Activated CD4-positive, alpha-beta T cell treated with anti-CD3 and anti-CD28 coated beads for 24 hours (primary cell): ENCODE data around the gene FUT1.
"Not testable (repeated sequence)": the region's sequence is repeated elsewhere in the genome, so short reads cannot be mapped to it uniquely, and the experiment has no call there.

ENCODE experiments used
- DNase-seq, 2 donors: peaks; one replicate each; pipeline ENCODE4 v3.0.0-alpha.2; 2020; ENCODE audit warnings: low read depth in 2 of 2

The FUT1 gene

DNA sequence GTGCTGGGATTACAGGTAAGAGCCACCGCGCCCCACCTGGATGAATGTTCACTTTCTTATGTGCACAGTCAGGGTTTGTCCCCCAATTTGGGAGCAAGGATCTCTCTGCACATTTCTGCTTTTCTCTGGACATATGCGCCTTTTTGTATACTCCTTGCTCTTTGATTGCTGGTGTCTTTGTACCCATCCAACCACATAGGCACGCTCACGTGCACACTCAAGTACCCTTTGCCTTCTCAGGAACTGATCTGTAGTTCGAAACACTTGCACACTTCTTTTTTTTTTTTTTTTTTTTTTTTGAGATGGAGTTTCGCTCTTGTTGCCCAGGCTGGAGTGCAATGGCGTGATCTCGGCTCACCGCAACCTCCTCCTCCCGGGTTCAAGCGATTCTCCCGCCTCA lies 34.3 kb downstream of the FUT1 start:
- DNase-seq: not testable (repeated sequence)

DNA sequence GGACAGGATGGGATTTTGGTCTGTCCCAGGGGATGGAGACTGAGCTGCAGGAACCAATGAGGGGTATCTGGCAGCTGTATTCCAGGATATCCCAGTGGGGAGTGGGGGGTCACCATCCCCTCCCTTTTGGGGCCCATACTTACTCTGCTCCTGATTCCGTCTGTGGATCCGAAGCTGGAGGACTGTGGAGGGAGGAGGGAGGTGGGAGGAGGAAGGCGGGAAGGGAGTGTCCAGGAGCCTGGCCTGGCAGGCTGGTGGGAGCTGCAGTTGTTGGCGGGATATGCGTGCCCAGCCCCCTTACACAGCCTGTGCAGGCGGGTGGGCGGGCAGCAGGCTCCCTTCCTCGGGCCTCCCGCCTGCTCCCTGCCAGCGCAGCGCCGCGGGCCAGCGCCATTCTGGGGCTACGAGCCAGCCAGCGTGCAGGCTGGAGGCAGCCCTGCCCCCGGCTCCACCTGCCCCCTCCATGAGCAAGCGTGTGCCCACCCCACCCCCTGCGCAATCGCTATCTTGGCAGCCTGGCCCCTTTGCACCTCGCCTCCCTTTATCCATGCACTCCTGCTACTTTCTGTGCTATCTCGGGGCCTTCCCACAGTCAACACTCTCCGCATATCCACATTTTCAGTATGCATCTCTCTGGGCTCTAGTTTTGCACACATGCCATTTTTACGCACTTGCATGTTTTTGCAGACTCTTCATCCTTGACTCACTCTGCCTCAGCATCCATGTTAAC lies 35.7 kb downstream of the FUT1 start:
- DNase-seq: no peak

DNA sequence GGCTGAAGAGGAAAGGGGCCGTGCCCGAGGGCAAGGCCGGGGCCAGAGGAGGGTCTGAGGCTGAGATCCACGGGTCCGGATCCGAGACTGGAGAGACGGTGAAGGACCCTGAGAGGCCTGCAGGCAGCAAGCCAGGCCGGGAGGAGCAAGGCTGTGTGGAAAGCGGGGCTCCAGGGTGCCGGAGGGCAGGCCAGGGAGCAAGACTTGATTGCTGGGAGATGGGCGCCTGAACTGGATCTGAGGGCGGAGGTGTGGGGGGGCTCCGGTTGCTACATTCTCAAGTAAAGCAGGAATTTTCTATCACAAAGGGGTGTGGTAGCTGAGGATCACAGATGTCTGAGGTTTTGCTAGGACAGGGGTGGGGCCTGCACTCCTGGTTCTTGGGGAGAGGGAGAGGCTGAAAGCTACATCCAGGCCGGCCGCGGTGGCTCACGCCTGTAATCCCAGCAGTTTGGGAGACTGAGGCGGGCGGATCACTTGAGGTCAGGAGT lies 36.7 kb downstream of the FUT1 start:
- DNase-seq: no peak

DNA sequence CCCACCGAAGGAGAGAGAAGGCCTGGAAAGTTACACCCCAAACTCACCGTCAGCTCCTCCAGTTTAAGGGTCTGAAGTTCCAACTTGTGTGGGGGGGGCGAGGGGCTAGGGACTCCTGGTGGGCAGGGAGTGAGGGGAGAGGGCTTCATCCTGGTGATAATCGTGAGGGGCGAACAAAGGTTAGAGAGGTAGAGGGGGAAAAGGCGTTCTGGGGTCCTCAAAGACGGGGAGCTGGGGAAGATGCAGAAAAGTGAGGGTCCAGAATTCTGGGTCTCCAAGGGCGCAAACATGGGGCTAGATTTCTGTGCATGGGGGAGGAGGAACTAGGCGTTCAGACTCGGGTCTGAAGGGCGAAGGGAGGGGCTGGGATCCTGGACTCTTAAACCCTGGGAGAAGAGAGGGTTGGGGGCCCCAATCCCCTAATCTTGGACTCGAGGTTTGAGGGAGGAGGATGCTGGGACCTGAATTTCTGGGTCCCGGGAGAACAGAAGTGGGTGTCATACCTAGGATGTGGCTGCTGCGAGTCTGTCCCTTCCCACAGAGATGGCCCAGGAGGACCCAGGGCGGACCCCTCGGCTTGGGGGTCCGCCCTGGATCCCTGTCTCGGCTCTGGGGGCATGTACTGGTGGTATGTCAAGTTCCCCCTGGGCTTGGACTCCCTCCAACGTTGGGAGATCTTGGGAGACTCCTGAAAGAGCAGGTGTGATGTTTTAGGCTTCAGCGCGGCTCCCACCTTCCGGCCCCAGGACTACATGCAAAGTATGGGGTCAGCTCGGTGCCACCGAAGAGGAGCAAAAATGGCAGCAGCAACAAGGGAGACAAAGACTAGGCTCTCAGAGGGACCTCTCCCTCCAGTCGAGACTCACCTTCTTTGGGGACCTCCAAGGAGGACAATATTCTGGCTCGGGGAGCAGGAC lies 37.4 kb downstream of the FUT1 start:
- DNase-seq: no peak

DNA sequence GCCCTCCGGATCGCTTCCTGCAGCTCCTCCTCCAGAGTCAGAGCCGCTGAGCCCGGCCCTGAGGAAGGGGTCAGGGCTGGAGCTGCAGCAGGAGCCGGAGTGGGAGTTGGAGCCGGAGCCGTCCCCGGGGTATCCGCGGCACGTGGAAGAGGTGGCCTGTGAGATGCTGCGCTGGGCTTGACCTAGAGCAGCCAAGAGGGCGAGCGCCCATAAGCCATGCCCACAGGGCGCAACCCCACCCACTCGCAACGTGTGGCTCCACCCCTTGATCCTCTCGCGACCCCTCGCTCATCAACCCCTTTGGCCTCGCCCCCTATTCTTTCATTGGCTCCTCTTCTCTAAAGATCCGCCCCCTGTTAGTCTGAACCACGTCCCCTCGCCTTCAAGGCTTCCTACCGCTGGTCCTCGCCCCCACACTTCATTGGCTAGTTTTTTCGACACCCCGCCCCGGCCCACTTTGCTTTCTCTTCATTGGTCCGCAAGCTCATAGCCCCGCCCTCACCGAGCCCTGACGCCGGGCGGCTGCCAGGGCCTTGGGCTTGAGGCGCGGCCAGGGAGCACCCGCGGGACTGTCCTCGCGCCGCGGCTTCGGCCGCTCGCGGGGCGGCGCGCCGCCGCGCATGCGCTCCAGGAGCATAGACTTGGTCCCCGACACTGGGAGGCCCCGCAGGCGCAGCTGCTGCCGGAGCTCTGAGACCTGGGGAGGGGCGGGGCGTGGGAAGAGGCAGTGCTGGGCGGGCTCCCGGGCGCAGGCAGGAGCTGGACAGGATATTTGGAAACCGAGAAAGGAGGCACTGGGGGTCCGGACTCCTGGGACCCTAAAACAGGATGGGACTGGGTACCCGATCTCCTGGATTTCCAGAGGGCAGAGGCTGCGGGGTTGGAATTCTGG lies 38.3 kb downstream of the FUT1 start:
- peak; percentile 92 to 96 for DNase-seq

DNA sequence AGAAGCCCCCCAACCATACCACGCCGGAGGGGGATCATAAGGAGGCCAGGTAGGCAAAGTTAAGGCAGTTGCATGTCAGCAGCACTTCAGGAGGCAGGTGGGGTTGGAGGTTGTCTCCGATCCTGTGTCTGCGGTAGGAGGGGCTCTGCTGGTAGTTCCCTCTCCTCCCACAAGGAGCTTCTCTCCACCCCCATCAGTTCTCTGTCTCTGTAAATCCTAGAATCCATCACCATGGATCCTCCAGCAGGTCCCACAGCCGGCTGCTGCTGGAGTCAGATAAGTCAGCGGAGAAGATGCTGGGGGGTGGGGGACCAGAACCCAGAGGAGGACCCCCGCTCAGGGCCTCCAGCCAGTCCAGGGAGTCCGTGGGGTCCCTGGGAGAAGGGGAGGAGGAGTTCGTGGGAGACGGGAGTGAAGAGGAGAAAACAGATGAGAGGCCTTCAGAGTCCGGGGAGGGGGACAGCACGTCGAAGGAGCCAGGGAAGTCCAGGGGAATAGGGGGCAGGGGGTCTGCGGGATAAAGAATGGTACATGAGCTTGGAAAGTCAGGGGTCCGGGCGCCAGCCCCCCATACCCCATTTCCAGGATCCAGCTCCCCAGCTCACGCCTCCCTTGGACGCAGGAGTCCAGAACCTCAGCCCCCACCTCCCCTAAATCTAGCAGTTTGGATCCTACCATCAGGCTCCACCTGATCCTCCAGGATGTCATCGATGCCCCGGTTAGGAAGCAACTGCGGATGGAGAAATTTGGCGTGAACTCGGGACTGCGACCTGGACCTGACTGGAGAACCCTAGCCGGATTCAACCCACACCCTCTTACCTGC lies 39.2 kb downstream of the FUT1 start:
- DNase-seq: no peak

DNA sequence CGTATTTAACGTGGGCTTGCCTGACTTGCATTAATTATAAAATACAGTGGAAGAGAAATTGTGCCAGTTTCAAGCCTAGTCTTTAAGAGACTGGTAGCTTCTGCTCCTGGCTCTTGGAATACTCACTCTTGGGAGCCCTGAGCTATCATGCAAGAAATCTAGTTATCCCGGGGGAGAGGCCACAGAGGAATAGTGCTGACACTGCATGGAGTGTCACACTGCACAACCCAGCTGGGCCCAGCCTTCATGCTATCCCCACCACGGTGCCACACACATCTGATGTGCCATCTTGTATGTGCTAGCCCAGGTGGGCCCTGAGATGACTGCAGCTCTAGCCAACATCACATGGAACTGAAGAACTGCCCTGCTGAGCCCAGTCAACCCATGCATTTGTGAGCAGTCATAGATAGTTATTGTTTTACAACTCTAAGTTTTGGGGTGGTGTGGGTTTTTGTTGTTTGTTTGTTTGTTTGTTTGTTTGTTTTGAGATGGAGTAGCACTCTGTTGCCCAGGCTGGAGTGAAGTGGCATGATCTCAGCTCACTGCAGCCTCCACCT lies 41.3 kb downstream of the FUT1 start:
- DNase-seq: no peak

DNA sequence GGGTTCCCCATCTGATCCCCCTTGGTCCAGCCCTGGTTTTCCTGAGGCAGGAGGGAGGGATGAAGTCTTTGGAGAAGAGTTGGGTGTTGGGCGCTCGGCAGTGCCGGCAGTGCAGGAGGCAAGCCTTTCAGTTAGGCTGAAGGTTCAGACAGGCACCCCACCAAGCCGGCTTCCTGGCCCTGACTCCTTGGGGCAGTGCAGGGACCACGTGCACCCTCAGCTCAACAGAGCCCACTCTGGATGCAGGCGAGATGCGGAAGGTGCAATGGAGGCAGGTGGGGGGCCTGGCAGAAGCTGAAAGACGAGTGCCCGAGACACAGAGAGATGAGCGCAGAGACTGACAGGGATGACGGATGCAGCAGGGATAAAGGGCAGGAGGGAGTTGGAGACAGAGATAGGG lies 44.0 kb downstream of the FUT1 start:
- DNase-seq: no peak

DNA sequence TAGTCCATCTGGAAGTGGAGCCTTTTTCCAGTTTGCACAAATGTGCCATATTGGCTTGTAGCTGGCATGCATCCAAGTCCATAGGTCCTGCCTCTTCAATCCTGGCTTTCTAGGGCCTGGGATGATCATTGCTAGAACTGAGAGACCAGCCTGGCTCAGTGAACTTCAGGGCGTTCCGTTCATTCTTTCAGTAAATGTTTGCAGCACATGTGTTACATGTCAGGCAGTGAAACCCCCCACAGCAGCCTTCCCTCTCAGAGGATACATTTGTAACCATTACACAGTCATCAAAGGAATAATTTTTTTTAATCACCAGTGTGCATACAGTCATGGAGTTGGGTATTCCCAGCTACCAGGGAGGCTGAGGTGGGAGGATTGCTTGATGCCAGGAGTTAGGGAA lies 47.0 kb downstream of the FUT1 start:
- DNase-seq: no peak

DNA sequence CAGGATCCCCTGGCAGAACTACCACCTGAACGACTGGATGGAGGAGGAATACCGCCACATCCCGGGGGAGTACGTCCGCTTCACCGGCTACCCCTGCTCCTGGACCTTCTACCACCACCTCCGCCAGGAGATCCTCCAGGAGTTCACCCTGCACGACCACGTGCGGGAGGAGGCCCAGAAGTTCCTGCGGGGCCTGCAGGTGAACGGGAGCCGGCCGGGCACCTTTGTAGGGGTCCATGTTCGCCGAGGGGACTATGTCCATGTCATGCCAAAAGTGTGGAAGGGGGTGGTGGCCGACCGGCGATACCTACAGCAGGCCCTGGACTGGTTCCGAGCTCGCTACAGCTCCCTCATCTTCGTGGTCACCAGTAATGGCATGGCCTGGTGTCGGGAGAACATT lies 49.1 kb downstream of the FUT1 start:
- DNase-seq: no peak

DNA sequence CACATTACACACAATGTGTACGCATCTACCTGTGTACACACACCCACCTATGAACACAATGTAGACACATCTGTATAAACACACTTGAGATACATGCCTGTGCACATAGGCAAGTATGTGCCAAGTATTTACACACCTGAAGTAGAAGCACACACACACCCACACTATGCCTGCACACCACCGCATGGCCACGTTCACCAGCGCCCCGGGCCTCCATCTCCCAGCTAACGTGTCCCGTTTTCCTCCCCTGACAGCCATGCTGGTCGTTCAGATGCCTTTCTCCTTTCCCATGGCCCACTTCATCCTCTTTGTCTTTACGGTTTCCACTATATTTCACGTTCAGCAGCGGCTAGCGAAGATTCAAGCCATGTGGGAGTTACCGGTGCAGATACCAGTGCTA lies 49.7 kb downstream of the FUT1 start:
- DNase-seq: no peak

DNA sequence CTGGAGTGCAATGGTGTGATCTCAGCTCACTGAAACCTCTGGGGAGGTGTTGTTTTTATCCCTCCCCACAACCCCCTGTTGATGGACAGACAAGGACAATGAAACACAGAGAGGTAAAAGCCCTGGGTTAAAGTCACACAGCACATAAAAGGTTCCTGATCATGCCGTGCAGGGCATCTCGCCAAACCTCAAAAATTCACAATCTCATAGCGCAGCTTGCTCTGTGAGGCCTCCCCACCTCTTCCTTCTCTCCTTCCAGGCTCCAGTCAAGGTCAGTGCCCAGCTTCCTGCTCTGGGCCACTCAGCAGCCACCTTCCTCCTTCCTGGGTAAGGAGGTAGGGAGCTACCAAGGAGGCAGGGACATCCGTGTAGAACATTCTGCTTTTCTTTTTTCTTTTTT lies 54.4 kb downstream of the FUT1 start:
- no peak for DNase-seq
